Transverse colon (tissue), 4 donors: ENCODE data around the gene OGG1. TPM values are rescaled to one million over a fixed set of nuclear protein-coding genes. Genes with fewer than 3 reads are reported as not detected.

Source experiments
- DNase-seq: peaks from one replicate; pipeline ENCODE4 v3.0.0-alpha.2; 2019
- H3K27ac ChIP-seq, 4 donors: fragments of 200-600 bp; sonication (generic); 2 replicates each; pipeline ENCODE4 v1.5.1; 2016 to 2018; ENCODE audit warnings: inconsistent platforms in 4 of 4
- H3K27me3 ChIP-seq: fragments of 200-600 bp; sonication (generic); 2 replicates; pipeline ENCODE4 v1.5.1; 2017; ENCODE audit warnings: inconsistent platforms
- H3K36me3 ChIP-seq, 4 donors: fragments of 200-600 bp; sonication (generic); 2 replicates each; pipeline ENCODE4 v1.5.1; 2017 to 2019; ENCODE audit warnings: inconsistent platforms in 4 of 4
- H3K4me1 ChIP-seq, 4 donors: fragments of 200-600 bp; sonication (generic); 2 replicates each; pipeline ENCODE4 v1.5.1; 2017 to 2020; ENCODE audit warnings: inconsistent platforms in 4 of 4
- H3K4me3 ChIP-seq, 4 donors: fragments of 200-600 bp; sonication (generic); 1 replicate in 1 of 4; 2 replicates in 3 of 4; pipeline versions ENCODE4 v1.5.1 to v1.6.1; 2017 to 2019; ENCODE audit warnings: inconsistent platforms in 4 of 4
- H3K9me3 ChIP-seq, 2 donors: fragments of 200-600 bp; sonication (generic); 2 replicates each; pipeline ENCODE4 v1.5.1; 2017 to 2019; ENCODE audit warnings: inconsistent platforms in 2 of 2
- EP300 ChIP-seq: sonication (generic); formaldehyde crosslinking; IDR thresholded peaks from one replicate; pipeline ENCODE4 v1.6.1; 2017; ENCODE audit warnings: antibody characterized with exemption, low read depth
- POLR2A ChIP-seq: fragments of 450-650 bp; IDR thresholded peaks from one replicate; pipeline ENCODE4 v1.6.1; 2016; ENCODE audit warnings: antibody characterized with exemption, mild to moderate bottlenecking, moderate library complexity
- POLR2AphosphoS5 ChIP-seq, 3 donors: sonication (generic); formaldehyde crosslinking; IDR thresholded peaks; one replicate each; pipeline ENCODE4 v1.6.1; 2016; ENCODE audit warnings: antibody characterized with exemption in 3 of 3
- WGBS, 2 donors: methylation state at CpG; one replicate each; pipeline ENCODE4 v1.1.5; 2018; ENCODE audit warnings: low coverage in 1 of 2; 5-methylcytosine and 5-hydroxymethylcytosine counted together
- in situ Hi-C, 4 donors: fragments of 200-750 bp; cut with MboI; loops; one replicate each; pipeline versions ENCODE4 v1.15.0 to v1.15.1; 2017; ENCODE audit warnings: low sequenced_read_pairs in 3 of 4, low pct_ligation_motif_present in 1 of 4, low pct_unique_long_range_greater_than_20kb in 1 of 4
- intact Hi-C: fragments of 100-400 bp; cut with DNase I; formaldehyde crosslinking; loops from one replicate; pipeline ENCODE4 v1.15.1; 2023; ENCODE audit warnings: low total_unique reads
- total RNA-seq, 4 donors: library from RNA; depleted of rRNA; stranded (reverse); fragments of >200 nt; gene quantifications; one replicate each; pipeline ENCODE4 v1.1.0, GENCODE V29; 2016
- TF ChIP-seq, protein P1 (sequence below), 5 experiments: fragments of 200-600 bp in 3 of 5; fragments of 450-650 bp in 2 of 5; sonication (generic) in 3 of 5; IDR thresholded peaks; 1 replicate in 2 of 5; 2 replicates in 3 of 5; pipeline ENCODE4 v1.5.1; 2016 to 2017; ENCODE audit warnings: antibody characterized with exemption in 5 of 5, inconsistent platforms in 3 of 5, mild to moderate bottlenecking in 2 of 5, moderate library complexity in 1 of 5

Gene OGG1
- total RNA-seq, 4 donors from 2014 or later: 27.8 to 69.5 (median 39.7) TPM

DNA sequence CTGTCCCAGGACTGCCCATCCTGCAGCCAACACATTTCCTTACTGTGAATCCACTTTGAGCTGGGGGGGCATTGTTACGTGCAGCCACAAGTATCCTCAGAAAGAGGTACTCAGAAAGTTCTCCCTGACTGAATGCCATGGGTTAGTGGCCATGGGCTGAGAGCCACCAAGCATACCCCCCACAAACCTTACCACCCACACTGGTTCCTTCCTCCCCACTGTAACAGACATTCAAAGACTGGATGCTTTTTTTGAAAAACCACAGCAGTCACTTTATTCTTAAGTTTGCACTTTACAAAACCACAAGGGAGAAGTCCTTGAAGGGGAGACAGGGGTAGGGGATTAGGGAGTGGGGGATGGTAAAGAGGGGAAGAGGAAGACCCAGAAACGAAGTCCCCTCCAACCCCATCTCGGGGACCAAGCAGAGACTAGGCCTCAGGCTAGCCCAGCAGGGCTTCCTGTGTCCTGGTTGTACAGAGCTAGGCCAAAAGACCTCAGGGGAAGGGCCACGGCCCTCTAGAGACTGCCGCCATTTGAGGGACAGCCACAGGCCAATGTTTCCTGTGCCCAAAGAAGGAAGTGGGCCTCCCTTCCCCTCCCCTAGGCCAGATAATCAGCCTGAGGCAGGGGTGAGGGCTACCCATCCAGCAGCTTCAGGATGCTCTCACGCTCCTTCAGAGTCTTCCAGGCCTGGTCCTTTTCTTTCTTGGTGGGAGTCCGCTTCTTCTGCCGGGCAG lies 30.1 kb downstream of the OGG1 start:
- Histone ChIP-seq H3K9me3 (no peaks in the 10 kb centered on the region), H3K27me3 (no peaks in the 10 kb centered on the region), H3K4me3 (no peak overlapping the region), H3K27ac (peak overlapping the region; percentile 35 to 57 (median 44)), H3K36me3 (peaks cover 0 to 30% (median 14%) of the 10 kb centered on the region in 4 donors), H3K4me1 (peaks cover 0 to 23% (median 9%) of the 10 kb centered on the region in 4 donors)
- in situ Hi-C loops: no loop called here
- intact Hi-C loops: no loop called here
- peak; percentile 24 for DNase-seq
- WGBS, 2 donors: 54 to 75% methylated on average over 2 to 8 of the region's 8 CpGs
- TF ChIP-seq POLR2AphosphoS5 (IDR thresholded peaks at IDR 0.05): no peak
- TF ChIP-seq, protein P1, sequence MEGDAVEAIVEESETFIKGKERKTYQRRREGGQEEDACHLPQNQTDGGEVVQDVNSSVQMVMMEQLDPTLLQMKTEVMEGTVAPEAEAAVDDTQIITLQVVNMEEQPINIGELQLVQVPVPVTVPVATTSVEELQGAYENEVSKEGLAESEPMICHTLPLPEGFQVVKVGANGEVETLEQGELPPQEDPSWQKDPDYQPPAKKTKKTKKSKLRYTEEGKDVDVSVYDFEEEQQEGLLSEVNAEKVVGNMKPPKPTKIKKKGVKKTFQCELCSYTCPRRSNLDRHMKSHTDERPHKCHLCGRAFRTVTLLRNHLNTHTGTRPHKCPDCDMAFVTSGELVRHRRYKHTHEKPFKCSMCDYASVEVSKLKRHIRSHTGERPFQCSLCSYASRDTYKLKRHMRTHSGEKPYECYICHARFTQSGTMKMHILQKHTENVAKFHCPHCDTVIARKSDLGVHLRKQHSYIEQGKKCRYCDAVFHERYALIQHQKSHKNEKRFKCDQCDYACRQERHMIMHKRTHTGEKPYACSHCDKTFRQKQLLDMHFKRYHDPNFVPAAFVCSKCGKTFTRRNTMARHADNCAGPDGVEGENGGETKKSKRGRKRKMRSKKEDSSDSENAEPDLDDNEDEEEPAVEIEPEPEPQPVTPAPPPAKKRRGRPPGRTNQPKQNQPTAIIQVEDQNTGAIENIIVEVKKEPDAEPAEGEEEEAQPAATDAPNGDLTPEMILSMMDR (IDR thresholded peaks at IDR 0.05): no peak
- TF ChIP-seq POLR2A: no peak
- TF ChIP-seq EP300: no peak

DNA sequence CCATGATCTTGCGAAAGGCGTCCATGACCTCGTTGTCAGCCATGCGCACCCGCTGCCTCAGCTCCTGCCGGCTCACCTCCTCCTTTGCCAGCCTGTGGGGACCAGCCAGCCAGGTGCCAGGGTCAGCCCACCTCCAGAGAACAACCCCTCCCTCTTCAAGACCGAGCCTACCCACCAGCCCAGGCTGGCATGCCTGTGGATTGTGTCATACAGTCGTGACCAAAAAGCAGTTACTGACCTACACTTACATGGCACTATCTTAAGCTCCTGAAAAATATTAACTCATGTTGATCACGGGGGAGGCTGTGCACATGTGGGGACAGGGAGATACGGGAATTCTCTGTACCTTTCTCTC lies 30.7 kb downstream of the OGG1 start:
- Histone ChIP-seq H3K4me3 (no peak overlapping the region), H3K27me3 (no peaks in the 10 kb centered on the region), H3K27ac (peak overlapping the region; percentile 35 to 57 (median 44)), H3K36me3 (peaks cover 0 to 35% (median 17%) of the 10 kb centered on the region in 4 donors), H3K9me3 (no peaks in the 10 kb centered on the region), H3K4me1 (peaks cover 0 to 23% (median 9%) of the 10 kb centered on the region in 4 donors)
- no peak for TF ChIP-seq EP300
- no peak for TF ChIP-seq POLR2A
- WGBS, 2 donors: 60 to 83% methylated on average over 1 to 10 of the region's 10 CpGs
- DNase-seq: no peak
- in situ Hi-C loops (no loop called here), intact Hi-C loops (no loop called here)

DNA sequence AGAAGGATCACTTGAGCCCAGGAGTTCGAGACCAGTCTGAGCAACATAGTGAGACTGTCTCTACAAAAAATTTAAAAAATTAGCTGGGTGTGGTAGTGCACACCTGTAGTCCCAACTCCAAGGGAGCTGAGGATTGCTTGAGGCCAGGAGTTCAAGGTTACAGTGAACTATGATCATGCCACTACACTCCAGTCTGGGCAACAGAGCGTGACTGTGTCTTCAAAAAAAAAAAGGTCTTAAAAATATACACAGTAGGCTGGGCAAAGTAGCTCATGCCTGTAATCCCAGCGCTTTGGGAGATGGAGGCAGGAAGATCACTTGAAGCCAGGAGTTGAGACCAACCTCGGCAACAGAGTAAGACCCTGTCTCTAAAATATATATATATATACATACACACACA lies 31.2 kb downstream of the OGG1 start:
- WGBS, 2 donors: 77 to 85% methylated on average over 3 to 4 of the region's 4 CpGs
- peak overlapping the region in 2 of 4 donors; percentile 35 to 57 for H3K27ac ChIP-seq
- intact Hi-C loops: no loop called here
- H3K27me3 ChIP-seq: no peaks in the 10 kb centered on the region
- H3K4me3 ChIP-seq: no peak overlapping the region
- DNase-seq: no peak
- H3K9me3 ChIP-seq: no peaks in the 10 kb centered on the region
- in situ Hi-C loops: no loop called here
- H3K4me1 ChIP-seq: peaks cover 0 to 23% (median 9%) of the 10 kb centered on the region in 4 donors
- H3K36me3 ChIP-seq: peaks cover 0 to 38% (median 18%) of the 10 kb centered on the region in 4 donors
- TF ChIP-seq POLR2AphosphoS5 (IDR thresholded peaks at IDR 0.05) (no peak), POLR2A (no peak), EP300 (no peak)
- TF ChIP-seq, protein P1 (IDR thresholded peaks at IDR 0.05): no peak

DNA sequence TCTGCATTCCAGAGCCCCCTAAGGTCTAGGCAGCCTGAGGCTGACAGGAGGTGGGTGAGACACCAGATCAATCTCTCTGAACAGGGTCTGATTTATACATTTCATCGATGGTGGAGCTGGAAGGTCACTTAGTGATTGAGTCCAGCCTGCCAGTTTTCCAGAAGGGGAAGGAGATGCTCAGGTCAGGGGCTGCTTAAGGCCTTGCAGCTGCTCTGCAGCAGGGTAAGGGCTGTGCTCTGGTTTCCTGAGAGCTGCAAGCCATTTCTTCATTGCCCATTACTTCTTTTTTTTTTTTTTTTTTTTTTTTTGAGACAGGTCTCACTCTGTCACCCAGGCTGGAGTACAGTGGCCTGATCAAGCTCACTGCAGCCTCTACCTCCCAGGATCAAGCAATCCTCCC lies 31.8 kb downstream of the OGG1 start:
- Histone ChIP-seq H3K9me3 (no peaks in the 10 kb centered on the region), H3K36me3 (peaks cover 0 to 42% (median 19%) of the 10 kb centered on the region in 4 donors), H3K4me1 (peaks cover 0 to 23% (median 9%) of the 10 kb centered on the region in 4 donors), H3K27ac (no peak overlapping the region), H3K4me3 (no peak overlapping the region), H3K27me3 (no peaks in the 10 kb centered on the region)
- TF ChIP-seq POLR2A (no peak), EP300 (no peak), POLR2AphosphoS5 (IDR thresholded peaks at IDR 0.05) (no peak)
- TF ChIP-seq, protein P1 (IDR thresholded peaks at IDR 0.05): no peak
- DNase-seq: no peak
- intact Hi-C loops (no loop called here), in situ Hi-C loops (no loop called here)
- WGBS, 2 donors: 79% methylated on average over 1 of the region's 1 CpG; no CpG with 5 or more reads in 1 of the 2 donors
